NB4 (cell line): ENCODE measurements around the gene CKS1B.

Experiments used
- DNase-seq: peaks from one replicate; pipeline ENCODE4 v3.0.0; 2010; ENCODE audit warnings: low read depth
- H3K4me3 ChIP-seq: one replicate; pipeline ENCODE4 v1.5.1; 2011; ENCODE audit warnings: mild to moderate bottlenecking, low read depth, low read length, moderate library complexity
- CTCF ChIP-seq: IDR thresholded peaks from one replicate; pipeline ENCODE4 v1.5.1; 2012; ENCODE audit warnings: low read depth, low read length
- MYC ChIP-seq: IDR thresholded peaks from 2 replicates; pipeline ENCODE4 v1.6.1; 2011; ENCODE audit warnings: low read depth, low read length
- POLR2A ChIP-seq: IDR thresholded peaks from 2 replicates; pipeline ENCODE4 v1.6.1; 2011; ENCODE audit warnings: mild to moderate bottlenecking; ENCODE audit not compliant: insufficient read length; ENCODE audit errors: extremely low read depth
- TF ChIP-seq, protein P1 (sequence below): IDR thresholded peaks from 2 replicates; pipeline ENCODE4 v1.6.1; 2011; ENCODE audit warnings: low read depth, low read length

CKS1B gene

DNA sequence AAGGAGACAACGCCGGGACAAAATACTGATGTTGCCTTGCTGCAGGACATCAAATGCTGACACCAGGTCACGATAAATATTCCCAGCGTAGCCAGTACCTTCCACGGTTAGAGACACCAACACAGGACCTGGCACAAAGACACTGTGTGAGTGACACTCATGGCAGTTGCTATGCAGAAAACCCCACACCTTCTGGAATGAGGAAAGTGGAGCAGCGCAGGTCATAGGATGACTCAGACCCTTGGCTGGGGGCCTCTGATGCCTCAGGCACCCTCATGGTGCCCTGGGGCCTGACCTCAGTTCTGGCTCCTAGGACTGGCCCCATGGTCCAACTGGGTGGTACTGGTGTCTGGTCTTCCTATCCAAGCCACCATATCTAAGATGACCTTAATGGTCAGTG, 52.1 kb downstream of the CKS1B start:
- TF ChIP-seq MYC (no peak), CTCF (no peak), POLR2A (no peak)
- TF ChIP-seq, protein P1, sequence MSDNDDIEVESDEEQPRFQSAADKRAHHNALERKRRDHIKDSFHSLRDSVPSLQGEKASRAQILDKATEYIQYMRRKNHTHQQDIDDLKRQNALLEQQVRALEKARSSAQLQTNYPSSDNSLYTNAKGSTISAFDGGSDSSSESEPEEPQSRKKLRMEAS, result no peak
- DNase-seq, result no peak
- H3K4me3 ChIP-seq, result no peak overlapping the region
